GM18511 (cell line): Measurements from ENCODE around the gene CENPP.
"Not testable (repeated sequence)": the region's sequence is repeated elsewhere in the genome, so short reads cannot be mapped to it uniquely, and the experiment has no call there.

Experiments
- ATAC-seq: cut with Tn5 transposase; IDR thresholded peaks from one replicate; pipeline ENCODE4 v1.9.1; 2021; ENCODE audit warnings: mild to moderate bottlenecking, moderate library complexity; ENCODE audit not compliant: unreplicated experiment

CENPP gene

DNA sequence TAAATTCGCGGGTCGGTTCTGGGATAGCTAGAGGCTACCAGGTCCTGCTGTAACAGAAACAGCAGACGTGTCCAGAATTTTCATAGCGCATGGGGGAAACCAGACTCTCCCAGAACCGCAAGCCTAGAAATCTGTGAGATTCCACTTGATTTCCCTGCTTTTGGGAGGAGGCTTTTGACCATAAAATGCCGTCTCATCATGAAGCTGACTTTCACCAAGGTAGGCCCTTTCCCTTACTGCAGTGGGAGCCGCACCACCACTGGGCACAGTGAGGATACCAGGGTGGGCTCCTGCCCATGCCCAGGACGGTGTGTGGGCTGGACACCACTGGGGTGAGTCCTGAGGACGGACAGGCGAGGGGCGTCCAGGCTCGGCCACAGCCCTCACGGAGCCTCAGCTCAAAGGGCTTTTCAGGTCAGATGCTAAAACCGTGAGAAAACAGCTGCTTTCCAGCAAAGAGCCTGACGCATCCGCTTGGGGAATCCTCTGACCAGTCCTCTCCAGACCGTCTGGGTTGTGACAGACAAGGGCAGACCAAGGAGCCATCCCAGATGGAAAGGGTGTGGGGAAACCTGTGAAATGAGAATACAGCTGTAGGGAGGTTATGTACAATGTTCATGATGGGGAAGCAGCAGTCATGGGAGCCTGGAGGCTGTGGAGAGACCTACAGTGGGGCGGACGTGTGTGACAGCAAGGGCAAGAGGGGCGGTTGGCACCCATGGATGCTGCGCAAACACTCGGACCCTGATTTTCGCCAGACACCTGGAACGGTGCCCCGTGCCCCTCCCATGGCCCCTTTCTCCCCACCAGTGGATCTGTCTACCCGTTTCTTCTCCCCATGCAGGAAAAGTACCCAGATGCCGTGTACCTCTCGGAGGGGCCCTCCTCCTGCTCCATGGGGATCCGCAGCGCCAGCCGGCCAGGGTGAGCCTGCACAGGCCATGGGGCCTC lies 285.0 kb downstream of the CENPP start:
- ATAC-seq: no peak

DNA sequence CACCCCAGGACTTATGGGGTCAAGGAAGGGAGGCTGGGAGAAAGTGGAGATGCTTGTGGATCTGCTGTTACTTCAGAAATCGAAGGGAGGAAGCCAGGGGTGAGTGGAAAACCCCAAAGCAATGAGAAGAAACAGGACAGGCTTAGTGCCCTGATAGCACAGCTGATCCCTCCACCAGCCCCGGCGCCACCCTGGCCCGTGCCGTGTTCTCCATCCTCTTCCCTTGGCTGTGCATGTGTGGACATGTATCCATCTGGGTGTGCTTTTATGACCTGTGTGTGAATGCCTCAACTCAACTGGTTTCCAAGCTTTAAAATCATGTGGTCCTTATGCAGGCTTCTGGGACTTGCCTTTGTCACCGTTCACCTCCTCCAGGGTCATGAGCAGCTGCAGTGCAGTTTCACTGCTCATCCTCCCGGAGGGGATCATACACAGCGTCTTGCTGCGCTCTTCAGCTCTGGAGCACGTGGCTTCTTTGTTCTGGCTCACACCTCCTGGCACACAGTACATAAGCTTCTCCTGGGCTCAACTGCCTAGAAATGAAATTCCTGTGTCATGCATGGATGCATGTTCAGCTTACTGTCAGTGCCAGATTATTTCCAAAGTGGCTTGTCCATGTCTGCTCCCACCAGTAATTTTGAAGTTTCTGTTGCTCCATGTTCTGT lies 286.0 kb downstream of the CENPP start:
- ATAC-seq: no peak

DNA sequence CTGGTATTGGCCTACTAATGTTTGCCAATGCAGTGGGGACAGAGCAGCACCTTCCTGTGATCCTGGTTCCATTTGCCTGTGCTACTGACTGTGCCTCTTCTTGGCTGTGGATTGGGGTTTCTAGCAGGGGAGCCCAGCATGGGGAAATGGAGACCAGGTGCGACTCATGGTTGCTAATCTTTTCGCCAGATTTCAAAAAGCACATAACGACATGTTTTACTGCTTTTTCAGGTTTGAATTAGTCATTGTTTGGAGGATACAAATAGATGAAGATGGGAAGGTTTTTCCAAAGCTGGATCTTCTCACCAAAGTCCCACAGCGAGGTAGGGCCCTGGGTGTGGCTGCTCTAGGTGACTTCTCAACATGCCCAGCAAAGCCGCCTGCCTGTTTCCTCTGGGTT lies 286.5 kb downstream of the CENPP start:
- no peak for ATAC-seq

DNA sequence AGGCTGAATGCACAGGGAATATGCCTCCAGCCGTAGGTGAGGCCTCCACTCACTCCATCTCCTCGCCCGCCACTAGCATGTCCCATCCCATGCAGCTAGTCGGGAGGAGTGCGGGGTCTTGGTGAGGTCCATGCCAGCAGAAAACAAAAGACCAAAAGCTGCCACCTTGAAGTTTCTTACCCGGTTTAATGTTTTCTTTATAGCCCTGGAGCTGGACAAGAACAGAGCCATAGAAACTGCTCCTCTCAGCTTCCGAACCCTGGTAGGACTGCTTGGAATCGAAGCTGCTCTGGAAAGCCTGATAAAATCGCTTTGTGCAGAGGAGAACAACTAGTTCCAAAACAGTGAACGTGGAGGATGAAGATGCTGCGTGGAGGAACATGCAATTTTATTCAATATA lies 287.1 kb downstream of the CENPP start:
- ATAC-seq: no peak

DNA sequence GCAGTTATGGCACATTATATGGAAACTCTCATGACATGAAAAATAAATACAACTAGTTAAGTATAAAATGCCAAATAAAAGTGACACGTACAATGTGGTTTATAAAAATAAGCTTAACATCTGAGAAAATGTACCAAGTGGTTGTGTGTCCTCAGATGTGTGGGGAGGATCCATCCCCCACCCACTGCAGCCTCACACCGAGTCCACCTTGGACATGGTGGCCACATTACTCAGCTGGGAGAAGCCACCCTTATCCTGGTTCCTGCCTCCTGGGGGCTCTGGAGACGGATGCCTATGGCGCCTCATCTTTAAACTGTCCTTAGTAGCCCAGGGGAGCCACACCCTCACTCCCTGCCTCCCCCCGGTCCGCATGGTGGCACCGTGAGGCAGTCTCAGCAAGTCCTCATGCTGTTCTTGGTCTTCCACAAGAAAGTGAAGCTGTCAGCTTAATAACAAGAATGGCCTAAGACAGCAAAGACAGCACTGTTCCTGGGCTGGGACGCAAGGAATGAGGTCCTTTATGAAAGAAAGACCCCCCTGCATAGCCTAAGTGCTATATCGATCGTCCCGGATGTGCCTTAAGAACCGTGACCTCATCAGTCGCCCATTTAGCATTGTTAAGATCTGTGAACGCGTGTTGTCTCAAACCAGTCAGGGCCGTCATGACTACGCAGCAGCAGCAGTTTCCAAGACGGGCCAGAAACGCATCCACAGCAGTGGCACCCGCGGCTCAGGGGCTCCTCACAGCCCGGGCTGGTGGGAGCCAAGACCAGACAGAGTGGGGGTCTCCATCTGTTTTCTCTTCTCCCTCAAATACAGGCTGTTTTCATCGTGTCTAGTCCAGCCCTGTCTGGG lies 287.7 kb downstream of the CENPP start:
- ATAC-seq: no peak

- ATAC-seq: no peak
These were observed 288.4 kb downstream of the CENPP start for GRCh38 chr9:92614123-92614510.

DNA sequence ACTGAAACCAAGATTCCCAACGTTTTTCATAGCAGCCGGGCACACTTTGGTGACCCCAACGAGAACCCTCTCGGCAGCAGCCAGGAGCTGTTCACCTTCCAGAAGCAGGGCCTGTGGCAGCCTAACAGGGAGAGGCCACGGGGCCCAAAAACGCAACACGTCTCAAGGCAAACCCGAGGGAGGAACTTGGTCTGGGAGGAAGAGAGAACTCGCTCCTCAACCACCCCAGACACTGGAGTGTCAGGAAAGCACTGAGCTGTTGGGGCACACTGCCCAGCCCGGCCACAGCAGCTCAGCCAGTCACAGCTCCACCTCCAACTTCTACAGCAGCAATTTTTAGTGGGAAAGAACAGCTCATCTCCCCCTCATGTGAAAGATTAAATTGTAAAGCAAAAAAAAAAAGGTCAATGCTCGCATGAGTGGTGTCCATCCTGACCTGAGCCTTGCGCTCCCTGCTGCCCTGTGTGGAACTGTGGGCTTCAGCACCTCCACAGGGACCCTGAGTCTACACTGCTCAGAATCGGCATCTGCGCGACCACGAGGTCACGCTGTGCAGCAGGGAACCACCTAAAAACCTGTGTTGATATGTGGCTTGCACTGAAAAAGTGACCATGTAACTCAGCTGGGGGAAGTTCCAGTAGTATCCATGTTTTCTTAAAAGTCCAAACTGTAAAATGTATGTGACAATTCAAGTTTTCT lies 289.2 kb downstream of the CENPP start:
- ATAC-seq: no peak

DNA sequence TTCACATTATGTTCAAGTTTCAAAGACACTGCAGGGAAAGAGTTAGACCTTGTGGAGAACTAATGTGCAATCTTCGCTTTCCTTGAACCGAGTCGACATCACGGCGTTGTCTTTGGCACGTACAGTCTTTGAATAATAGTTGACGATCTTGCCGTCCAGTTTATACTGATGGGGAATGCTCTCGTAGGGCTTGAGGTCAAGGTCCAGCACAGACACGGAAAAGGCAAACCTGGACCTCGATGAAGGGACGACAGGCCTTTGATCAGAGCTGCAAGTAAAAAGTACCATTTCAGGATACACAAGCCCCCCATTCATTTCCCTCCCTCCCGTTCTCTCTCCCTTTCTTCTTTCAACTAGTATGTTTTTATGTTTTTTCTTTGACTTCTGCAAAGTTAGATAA lies 290.0 kb downstream of the CENPP start:
- ATAC-seq: no peak

GRCh38 chr9:92616199-92616641 lies 290.5 kb downstream of the CENPP start:
- ATAC-seq: no peak

GRCh38 chr9:92616655-92617111 lies 290.9 kb downstream of the CENPP start:
- no peak for ATAC-seq

GRCh38 chr9:92617195-92617813 lies 291.6 kb downstream of the CENPP start:
- ATAC-seq: no peak

DNA sequence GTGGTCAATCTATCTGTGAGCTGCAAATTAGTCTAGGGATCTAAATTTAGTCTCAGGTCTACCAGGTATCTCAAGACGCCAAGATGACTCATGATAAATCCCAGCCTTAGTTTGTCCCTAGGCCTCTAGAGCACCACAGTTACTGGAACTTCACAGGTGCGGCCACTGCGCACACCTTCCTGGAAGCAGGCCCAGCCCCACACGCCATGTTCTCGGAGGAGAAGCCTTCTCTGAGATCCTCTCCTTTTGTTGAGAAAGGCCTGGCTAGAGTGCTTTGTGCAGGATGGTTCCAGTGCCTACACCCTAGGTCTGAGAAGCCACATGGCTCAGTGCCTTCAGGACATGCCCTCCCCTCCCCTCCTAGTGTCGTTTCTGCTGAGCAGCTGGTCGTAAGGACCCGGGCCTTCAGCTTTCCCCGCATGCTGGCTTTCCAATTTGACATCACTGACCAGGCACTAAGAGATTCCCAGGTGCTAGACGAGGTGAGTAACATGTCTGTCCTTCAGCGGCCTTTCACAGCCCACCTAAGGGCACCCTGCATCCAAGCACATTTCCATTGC lies 292.3 kb downstream of the CENPP start:
- ATAC-seq: no peak

GRCh38 chr9:92618633-92619225 lies 293.0 kb downstream of the CENPP start:
- ATAC-seq: no peak

- no peak for ATAC-seq
These were observed 294.0 kb downstream of the CENPP start for GRCh38 chr9:92619601-92620300.

- ATAC-seq: no peak
These were observed 295.1 kb downstream of the CENPP start for GRCh38 chr9:92620845-92621244.

GRCh38 chr9:92623936-92624335 lies 298.2 kb downstream of the CENPP start:
- ATAC-seq: not testable (repeated sequence)

DNA sequence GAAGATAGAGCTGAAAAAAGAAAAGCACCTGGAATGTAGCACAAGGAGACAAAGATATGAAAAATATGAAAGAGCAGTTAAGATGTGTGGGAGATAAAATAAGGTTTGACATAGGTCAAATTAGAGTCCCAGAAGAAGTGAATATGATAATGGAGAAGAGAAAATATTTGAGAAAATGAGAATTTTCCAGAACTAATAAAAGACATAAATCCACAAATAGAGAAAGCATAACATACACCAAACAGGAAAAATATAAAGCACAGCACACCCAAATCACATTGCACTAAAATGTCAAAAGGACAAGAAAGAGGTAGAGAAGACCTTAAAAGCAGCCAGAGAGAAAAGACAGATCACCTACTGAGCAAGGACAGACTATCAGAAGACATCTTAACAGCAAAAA lies 300.7 kb downstream of the CENPP start:
- no peak for ATAC-seq

DNA sequence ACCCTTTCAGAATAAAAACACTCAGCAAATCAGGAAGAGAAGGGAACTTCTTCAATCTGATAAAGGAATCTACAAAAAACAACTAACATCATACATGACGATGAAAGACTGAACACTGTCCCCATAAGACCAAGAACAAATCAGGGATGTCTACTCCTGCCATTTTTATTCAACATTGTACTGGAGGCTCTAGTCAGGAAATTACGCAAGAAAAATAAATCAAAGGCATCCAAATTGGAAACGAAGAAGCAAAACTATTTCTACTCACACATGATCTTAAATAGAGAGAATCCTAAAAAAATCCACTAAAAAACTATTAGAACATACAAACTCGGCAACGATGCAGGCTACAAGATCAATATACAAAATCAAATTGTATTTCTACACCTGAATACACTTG lies 301.9 kb downstream of the CENPP start:
- no peak for ATAC-seq
